Measurements from ENCODE around the gene MAMDC2. TPM values are rescaled to one million over a fixed set of nuclear protein-coding genes. Genes with fewer than 3 reads are reported as not detected.
A peak's percentile ranks its signal among the peaks of the same experiment; 100 is the strongest.

The MAMDC2 gene
- total RNA-seq, 1 donor from 2014 or later = 211 TPM

- Histone ChIP-seq H3K79me2 (ENCODE audit: insufficient read depth, low read length) (no peaks in the 10 kb centered on the region), H3K9ac (ENCODE audit: low read length) (no peak overlapping the region), H3K4me3 (ENCODE audit: insufficient read depth, low read depth, low read length) (no peak overlapping the region), H2AFZ (ENCODE audit: low read depth, low read length) (no peak overlapping the region), H3K4me1 (ENCODE audit: insufficient read depth, low read length) (peaks cover 3% of the 10 kb centered on the region), H3K9me3 (ENCODE audit: insufficient read depth, low read depth, low read length) (no peaks in the 10 kb centered on the region), H3K36me3 (ENCODE audit: insufficient read depth, low read length) (no peaks in the 10 kb centered on the region), H3K4me2 (ENCODE audit: low read length) (peak overlapping the region; percentile 4), H4K20me1 (ENCODE audit: insufficient read depth, low read length) (no peaks in the 10 kb centered on the region), H3K27me3 (ENCODE audit: insufficient read depth, low read length) (no peaks in the 10 kb centered on the region), H3K27ac (ENCODE audit: low read depth, low read length) (no peak overlapping the region)
- peak; percentile 95 for DNase-seq (ENCODE audit: low read depth)
- Mint-ChIP-seq H3K27me3 (ENCODE audit: low read depth, unreplicated experiment) (no peaks in the 10 kb centered on the region), H3K36me3 (ENCODE audit: low read depth, unreplicated experiment) (no peaks in the 10 kb centered on the region), H3K9me3 (ENCODE audit: unreplicated experiment) (no peaks in the 10 kb centered on the region), H3K4me3 (ENCODE audit: unreplicated experiment) (no peak overlapping the region), H3K27ac (ENCODE audit: unreplicated experiment) (no peak overlapping the region), H3K4me1 (ENCODE audit: low read depth, unreplicated experiment) (peaks cover 15% of the 10 kb centered on the region)
- TF ChIP-seq, protein P1, sequence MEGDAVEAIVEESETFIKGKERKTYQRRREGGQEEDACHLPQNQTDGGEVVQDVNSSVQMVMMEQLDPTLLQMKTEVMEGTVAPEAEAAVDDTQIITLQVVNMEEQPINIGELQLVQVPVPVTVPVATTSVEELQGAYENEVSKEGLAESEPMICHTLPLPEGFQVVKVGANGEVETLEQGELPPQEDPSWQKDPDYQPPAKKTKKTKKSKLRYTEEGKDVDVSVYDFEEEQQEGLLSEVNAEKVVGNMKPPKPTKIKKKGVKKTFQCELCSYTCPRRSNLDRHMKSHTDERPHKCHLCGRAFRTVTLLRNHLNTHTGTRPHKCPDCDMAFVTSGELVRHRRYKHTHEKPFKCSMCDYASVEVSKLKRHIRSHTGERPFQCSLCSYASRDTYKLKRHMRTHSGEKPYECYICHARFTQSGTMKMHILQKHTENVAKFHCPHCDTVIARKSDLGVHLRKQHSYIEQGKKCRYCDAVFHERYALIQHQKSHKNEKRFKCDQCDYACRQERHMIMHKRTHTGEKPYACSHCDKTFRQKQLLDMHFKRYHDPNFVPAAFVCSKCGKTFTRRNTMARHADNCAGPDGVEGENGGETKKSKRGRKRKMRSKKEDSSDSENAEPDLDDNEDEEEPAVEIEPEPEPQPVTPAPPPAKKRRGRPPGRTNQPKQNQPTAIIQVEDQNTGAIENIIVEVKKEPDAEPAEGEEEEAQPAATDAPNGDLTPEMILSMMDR (IDR thresholded peaks at IDR 0.05; ENCODE audit: insufficient read depth, low read depth, low read length) = no peak
- TF ChIP-seq EZH2 (IDR thresholded peaks at IDR 0.05; ENCODE audit: insufficient read depth, low read length) = no peak
- FAIRE-seq = no peak
Observed at GRCh38 chr9:70013598-70014196, 30.0 kb upstream of the MAMDC2 start.

- no peaks in the 10 kb centered on the region for H3K27me3 ChIP-seq (ENCODE audit: insufficient read depth, low read length)
- Mint-ChIP-seq H3K27ac (ENCODE audit: unreplicated experiment) (no peak overlapping the region), H3K4me1 (ENCODE audit: low read depth, unreplicated experiment) (peaks cover 16% of the 10 kb centered on the region), H3K4me3 (ENCODE audit: unreplicated experiment) (no peak overlapping the region), H3K36me3 (ENCODE audit: low read depth, unreplicated experiment) (no peaks in the 10 kb centered on the region), H3K9me3 (ENCODE audit: unreplicated experiment) (no peaks in the 10 kb centered on the region), H3K27me3 (ENCODE audit: low read depth, unreplicated experiment) (no peaks in the 10 kb centered on the region)
- no peak overlapping the region for H2AFZ ChIP-seq (ENCODE audit: low read depth, low read length)
- no peaks in the 10 kb centered on the region for H3K9me3 ChIP-seq (ENCODE audit: insufficient read depth, low read depth, low read length)
- H3K4me1 ChIP-seq (ENCODE audit: insufficient read depth, low read length) = peaks cover 7% of the 10 kb centered on the region
- no peak overlapping the region for H3K27ac ChIP-seq (ENCODE audit: low read depth, low read length)
- FAIRE-seq (no peak), DNase-seq (ENCODE audit: low read depth) (no peak)
- H3K9ac ChIP-seq (ENCODE audit: low read length) = no peak overlapping the region
- no peaks in the 10 kb centered on the region for H3K79me2 ChIP-seq (ENCODE audit: insufficient read depth, low read length)
- TF ChIP-seq, protein P1 (IDR thresholded peaks at IDR 0.05; ENCODE audit: insufficient read depth, low read depth, low read length) = no peak
- TF ChIP-seq EZH2 (IDR thresholded peaks at IDR 0.05; ENCODE audit: insufficient read depth, low read length) = no peak
- no peaks in the 10 kb centered on the region for H3K36me3 ChIP-seq (ENCODE audit: insufficient read depth, low read length)
- no peak overlapping the region for H3K4me3 ChIP-seq (ENCODE audit: insufficient read depth, low read depth, low read length)
- no peaks in the 10 kb centered on the region for H4K20me1 ChIP-seq (ENCODE audit: insufficient read depth, low read length)
- no peak overlapping the region for H3K4me2 ChIP-seq (ENCODE audit: low read length)
Observed at GRCh38 chr9:70015099-70015498, 28.5 kb upstream of the MAMDC2 start.

DNA sequence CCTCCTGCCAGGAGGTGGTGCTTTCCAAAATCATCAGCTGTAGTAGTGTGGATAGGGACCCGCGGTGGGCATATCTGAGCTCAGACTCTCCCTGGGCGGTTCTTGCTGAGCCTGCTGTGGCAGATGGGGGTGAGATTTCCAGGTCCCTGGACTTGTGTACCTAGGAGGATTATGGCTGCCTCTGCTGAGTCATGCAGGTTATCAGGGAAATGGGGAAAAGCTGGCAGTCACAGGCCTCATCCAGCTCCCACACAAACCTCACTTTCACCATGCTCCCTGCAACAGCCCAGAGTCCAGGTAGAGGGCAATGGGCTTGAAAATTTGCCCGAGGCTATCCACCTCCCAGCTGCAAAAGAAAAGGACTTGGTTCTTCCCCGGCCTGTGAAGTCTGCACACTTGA is 23.4 kb upstream of the MAMDC2 start:
- H3K4me1 ChIP-seq (ENCODE audit: insufficient read depth, low read length) = peaks cover 18% of the 10 kb centered on the region
- Mint-ChIP-seq H3K27me3 (ENCODE audit: low read depth, unreplicated experiment) (no peaks in the 10 kb centered on the region), H3K9me3 (ENCODE audit: unreplicated experiment) (peaks cover 6% of the 10 kb centered on the region), H3K4me1 (ENCODE audit: low read depth, unreplicated experiment) (peaks cover 15% of the 10 kb centered on the region), H3K27ac (ENCODE audit: unreplicated experiment) (peak overlapping the region; percentile 96), H3K4me3 (ENCODE audit: unreplicated experiment) (no peak overlapping the region), H3K36me3 (ENCODE audit: low read depth, unreplicated experiment) (no peaks in the 10 kb centered on the region)
- H3K36me3 ChIP-seq (ENCODE audit: insufficient read depth, low read length) = no peaks in the 10 kb centered on the region
- no peak for FAIRE-seq
- no peaks in the 10 kb centered on the region for H3K27me3 ChIP-seq (ENCODE audit: insufficient read depth, low read length)
- no peaks in the 10 kb centered on the region for H4K20me1 ChIP-seq (ENCODE audit: insufficient read depth, low read length)
- H3K4me2 ChIP-seq (ENCODE audit: low read length) = no peak overlapping the region
- no peak overlapping the region for H3K4me3 ChIP-seq (ENCODE audit: insufficient read depth, low read depth, low read length)
- peaks cover 2% of the 10 kb centered on the region for H3K9me3 ChIP-seq (ENCODE audit: insufficient read depth, low read depth, low read length)
- no peak for DNase-seq (ENCODE audit: low read depth)
- H3K27ac ChIP-seq (ENCODE audit: low read depth, low read length) = peak overlapping the region; percentile 92
- H3K9ac ChIP-seq (ENCODE audit: low read length) = peak overlapping the region; percentile 42
- no peaks in the 10 kb centered on the region for H3K79me2 ChIP-seq (ENCODE audit: insufficient read depth, low read length)
- H2AFZ ChIP-seq (ENCODE audit: low read depth, low read length) = no peak overlapping the region
- TF ChIP-seq, protein P1 (IDR thresholded peaks at IDR 0.05; ENCODE audit: insufficient read depth, low read depth, low read length) = no peak
- no peak for TF ChIP-seq EZH2 (IDR thresholded peaks at IDR 0.05; ENCODE audit: insufficient read depth, low read length)

Data from astrocyte (in vitro differentiated cells and primary cell).